Activated naive CD8-positive, alpha-beta T cell (primary cell): Measurements from ENCODE around the gene TTLL8.

ENCODE experiments used
- H3K27ac Mint-ChIP-seq: one replicate; pipeline ENCODE4 v1.8.0; 2021; ENCODE audit warnings: mixed read lengths
- H3K27me3 Mint-ChIP-seq: one replicate; pipeline ENCODE4 v1.8.0; 2021; ENCODE audit warnings: mixed read lengths
- H3K36me3 Mint-ChIP-seq: one replicate; pipeline ENCODE4 v1.8.0; 2021; ENCODE audit warnings: mixed read lengths
- H3K4me1 Mint-ChIP-seq: one replicate; pipeline ENCODE4 v1.8.0; 2021; ENCODE audit warnings: low read depth, mixed read lengths
- H3K4me3 Mint-ChIP-seq: one replicate; pipeline ENCODE4 v1.8.0; 2021; ENCODE audit warnings: mild to moderate bottlenecking, mixed read lengths
- H3K9me3 Mint-ChIP-seq: one replicate; pipeline ENCODE4 v1.8.0; 2021; ENCODE audit warnings: low read depth, mixed read lengths

TTLL8 gene

DNA sequence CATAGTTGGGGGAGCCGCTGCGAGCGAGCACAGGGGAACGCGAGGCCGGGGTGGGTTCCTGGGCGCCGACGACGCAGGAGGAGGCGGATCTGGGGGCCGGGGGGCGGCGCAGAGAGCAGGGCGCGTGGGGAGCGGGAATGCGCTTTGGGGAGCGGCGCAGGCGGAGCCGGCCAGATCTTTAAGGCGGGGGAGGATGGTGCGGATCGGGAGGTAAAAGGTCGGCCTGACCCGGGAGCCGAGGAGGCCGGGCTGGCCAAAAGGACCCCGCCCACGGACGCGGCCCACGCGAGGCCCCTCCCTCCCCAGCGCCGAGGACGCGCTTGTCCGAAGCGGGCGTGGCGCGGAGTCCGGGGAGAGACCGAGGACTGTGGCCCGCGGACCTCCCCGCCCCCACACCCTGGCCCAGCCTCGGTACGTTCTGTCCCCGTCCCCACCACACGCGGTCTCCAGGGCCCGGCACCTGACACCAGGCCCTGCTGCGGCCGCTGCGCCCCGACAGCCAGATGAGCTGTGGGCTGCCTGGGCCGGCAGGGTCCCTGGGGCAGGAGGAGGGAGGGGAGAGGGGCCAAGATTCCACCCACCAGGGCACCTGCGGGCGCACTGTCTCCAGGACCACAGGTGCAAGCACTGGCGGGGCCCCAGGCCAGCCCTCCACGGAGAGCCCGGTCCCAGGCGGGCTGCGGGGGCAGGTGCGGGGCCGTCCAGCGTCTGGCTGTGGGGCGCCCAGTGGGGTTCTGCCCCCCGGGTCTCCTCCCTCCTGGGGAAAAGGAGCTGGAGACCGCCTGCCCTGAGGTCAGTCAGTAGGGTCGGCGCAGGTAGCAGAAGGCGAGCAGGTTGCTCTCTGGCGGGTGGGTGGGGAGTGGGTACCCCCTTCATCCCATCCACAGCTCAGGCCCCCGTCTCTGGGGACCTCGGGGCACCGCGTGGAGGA is 86.6 kb downstream of the TTLL8 start:
- peaks cover under 1% of the 10 kb centered on the region for H3K36me3 Mint-ChIP-seq
- H3K4me3 Mint-ChIP-seq = peak overlapping the region; percentile 85
- H3K4me1 Mint-ChIP-seq = peaks cover 28% of the 10 kb centered on the region
- H3K27me3 Mint-ChIP-seq = no peaks in the 10 kb centered on the region
- no peaks in the 10 kb centered on the region for H3K9me3 Mint-ChIP-seq
- peak overlapping the region; percentile 96 for H3K27ac Mint-ChIP-seq

DNA sequence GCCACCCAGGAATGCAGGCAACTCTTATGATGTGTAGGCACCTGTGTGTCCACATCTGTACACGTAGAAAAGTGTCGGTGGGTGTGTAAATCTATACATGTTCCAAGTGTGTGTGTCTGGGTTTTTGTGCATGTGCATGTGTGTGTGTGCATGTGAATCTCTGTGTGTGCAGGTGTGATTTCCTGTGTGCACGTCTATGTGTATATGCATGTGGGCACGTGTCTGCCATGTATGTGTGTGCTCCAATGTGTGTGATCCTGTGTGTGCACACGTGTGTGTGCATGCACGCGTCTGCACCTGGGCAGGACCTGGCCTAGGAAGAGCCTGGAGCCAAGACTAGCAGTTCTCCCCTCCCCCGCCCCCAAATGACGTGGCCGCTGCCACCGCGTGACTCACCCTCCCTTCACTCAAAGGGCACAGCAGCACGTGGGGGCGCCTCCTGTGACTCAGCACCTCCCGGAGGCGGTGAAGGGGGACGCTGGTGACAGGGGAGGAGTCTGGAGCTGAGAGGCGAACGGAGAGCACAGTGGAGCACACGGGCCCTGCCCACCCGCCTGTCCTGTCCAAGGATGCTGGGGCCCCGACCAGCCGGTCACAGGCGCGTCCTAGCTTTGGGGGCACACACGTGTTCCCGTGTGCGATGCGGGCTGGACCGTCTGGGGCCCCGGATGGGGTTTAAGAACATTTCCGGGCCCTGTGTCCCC is 87.4 kb downstream of the TTLL8 start:
- Mint-ChIP-seq H3K9me3 (no peaks in the 10 kb centered on the region), H3K27me3 (no peaks in the 10 kb centered on the region), H3K4me3 (peak overlapping the region; percentile 85), H3K27ac (peak overlapping the region; percentile 96), H3K36me3 (no peaks in the 10 kb centered on the region), H3K4me1 (peaks cover 23% of the 10 kb centered on the region)

DNA sequence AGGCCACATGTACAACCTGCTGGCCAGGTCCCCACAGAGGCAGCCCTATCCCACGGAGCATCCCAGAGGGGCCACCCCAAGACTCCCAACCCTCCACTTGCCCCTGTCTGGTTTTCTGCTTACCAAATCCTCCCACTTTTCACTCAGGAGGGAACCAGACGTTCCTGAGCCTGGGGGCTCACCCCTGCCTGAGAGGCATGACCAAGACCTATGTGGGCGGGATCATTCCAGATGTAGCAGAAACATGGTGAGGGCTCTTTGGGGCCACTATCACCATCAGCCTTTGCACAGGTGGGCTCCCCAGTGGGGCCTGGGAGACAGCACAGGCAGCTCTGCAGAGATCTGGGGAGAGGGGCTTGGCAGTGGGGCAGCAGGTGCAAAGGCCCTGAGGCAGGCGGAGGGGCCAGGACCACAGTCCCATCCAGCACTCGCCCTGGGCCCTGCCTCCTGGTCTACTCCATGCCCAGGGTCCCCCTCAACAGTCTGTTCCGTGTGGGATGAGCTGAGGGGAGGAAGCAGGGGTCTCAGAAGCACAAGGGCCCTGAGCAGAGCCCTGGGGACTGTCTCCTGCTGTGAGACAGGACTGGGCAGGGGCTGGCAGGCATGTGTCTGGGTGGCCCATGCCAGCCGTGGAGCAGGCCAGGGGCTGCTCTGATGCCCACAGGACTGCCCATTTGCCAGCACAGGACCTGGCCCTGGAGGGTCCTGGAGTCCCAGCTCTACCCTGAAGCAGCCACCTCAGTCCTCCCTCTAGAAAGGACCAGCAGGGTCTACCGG is 88.2 kb downstream of the TTLL8 start:
- Mint-ChIP-seq H3K36me3 (no peaks in the 10 kb centered on the region), H3K4me3 (peak overlapping the region; percentile 85), H3K9me3 (no peaks in the 10 kb centered on the region), H3K4me1 (peaks cover 19% of the 10 kb centered on the region), H3K27ac (peak overlapping the region; percentile 96), H3K27me3 (no peaks in the 10 kb centered on the region)

DNA sequence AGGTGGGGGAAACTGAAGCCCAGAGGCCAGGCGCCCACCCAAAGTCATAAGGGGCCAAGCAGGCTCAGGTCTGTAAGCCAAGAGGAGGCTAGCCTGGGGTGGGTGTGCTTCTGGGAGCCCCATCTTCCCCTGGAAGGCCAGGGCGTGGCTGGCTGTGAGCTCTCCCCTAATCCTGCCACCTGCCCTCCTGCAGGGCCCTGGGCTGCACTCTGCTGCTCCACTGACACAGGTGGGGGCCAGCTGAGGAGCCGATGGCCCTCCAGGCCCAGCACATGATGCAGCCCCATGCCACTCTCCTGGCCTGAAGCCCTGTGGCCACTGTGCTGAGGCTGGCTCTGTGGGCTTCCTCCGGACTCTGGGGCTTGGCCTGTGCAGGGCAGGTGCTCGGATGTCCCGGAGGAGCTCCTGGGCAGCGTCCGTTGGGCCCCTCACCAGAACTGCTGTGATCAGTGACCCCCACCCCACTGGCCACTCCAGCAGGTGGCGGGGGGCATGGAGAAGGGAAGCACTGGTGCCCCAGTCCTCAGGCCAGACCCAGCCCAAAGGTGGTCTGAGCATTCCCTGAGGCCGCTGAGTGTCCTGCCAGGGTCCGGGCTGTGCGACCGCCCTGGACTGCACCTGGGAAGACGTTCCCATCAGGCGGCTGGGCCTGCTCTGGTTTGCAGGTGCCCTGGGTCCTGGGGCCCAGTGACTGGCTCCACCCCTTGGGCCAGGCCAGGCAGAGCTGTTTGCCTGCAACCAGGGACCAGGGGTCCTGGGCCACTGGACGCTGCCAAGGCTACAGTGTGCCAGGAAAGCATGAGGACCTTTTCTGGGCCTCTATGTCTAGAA is 89.1 kb downstream of the TTLL8 start:
- Mint-ChIP-seq H3K27ac (no peak overlapping the region), H3K9me3 (no peaks in the 10 kb centered on the region), H3K27me3 (no peaks in the 10 kb centered on the region), H3K36me3 (no peaks in the 10 kb centered on the region), H3K4me3 (no peak overlapping the region), H3K4me1 (peaks cover 26% of the 10 kb centered on the region)
